K562 (cell line): ENCODE data around the gene ZNHIT3. TPM values are rescaled to one million over a fixed set of nuclear protein-coding genes. Genes with fewer than 3 reads are reported as not detected.
A peak's percentile ranks its signal among the peaks of the same experiment; 100 is the strongest.

Source experiments
- ARID1B ChIP-seq: fragments of 450-650 bp; IDR thresholded peaks from 2 replicates; pipeline ENCODE4 v1.6.1; 2016; ENCODE audit warnings: antibody characterized with exemption, mild to moderate bottlenecking, inconsistent platforms
- BRD9 ChIP-seq: fragments of 450-650 bp; IDR thresholded peaks from 2 replicates; pipeline ENCODE4 v1.6.1; 2018; ENCODE audit warnings: low read depth; ENCODE audit not compliant: partially characterized antibody
- C11orf30 ChIP-seq: fragments of 450-650 bp; IDR thresholded peaks from 2 replicates; pipeline ENCODE4 v1.6.1; 2016; ENCODE audit warnings: low read depth, mild to moderate bottlenecking
- CBFA2T3 ChIP-seq: fragments of 450-650 bp; IDR thresholded peaks from 2 replicates; pipeline ENCODE4 v1.6.1; 2017
- CHD4 ChIP-seq: fragments of 200-600 bp; sonication (generic); IDR thresholded peaks from 3 replicates; pipeline ENCODE4 v1.6.1; 2012; ENCODE audit warnings: low read depth, mild to moderate bottlenecking, mixed read lengths, low read length, inconsistent platforms; ENCODE audit not compliant: insufficient read depth, insufficient replicate concordance, poor library complexity, severe bottlenecking
- EHMT2 ChIP-seq: fragments of 450-650 bp; IDR thresholded peaks from 2 replicates; pipeline ENCODE4 v1.6.1; 2018; ENCODE audit warnings: antibody characterized with exemption
- ESRRA ChIP-seq: fragments of 450-650 bp; IDR thresholded peaks from 2 replicates; pipeline ENCODE4 v1.6.1; 2014; ENCODE audit warnings: low read depth, mild to moderate bottlenecking, moderate library complexity, borderline replicate concordance
- HOMEZ ChIP-seq: fragments of 250-450 bp; sonication (Bioruptor Pico); IDR thresholded peaks from 2 replicates; pipeline ENCODE4 v1.4.0; 2020; ENCODE audit warnings: mild to moderate bottlenecking, moderate library complexity
- JUN ChIP-seq, 2 experiments: sonication (generic) in 1 of 2; formaldehyde crosslinking in 1 of 2; IDR thresholded peaks; 2 replicates each; pipeline versions ENCODE4 v1.6.1 to v1.8.0; 2012 to 2022; ENCODE audit warnings: borderline replicate concordance in 2 of 2, mild to moderate bottlenecking in 2 of 2, improper control_type of control experiment in 1 of 2, low read depth in 1 of 2, low read length in 1 of 2, missing genetic modification reagents in 1 of 2
- JUNB ChIP-seq: fragments of 450-650 bp; formaldehyde crosslinking; conservative IDR thresholded peaks from 2 replicates; pipeline ENCODE4 v1.4.0; 2020; ENCODE audit warnings: mild to moderate bottlenecking
- NR3C1 ChIP-seq: sonication (generic); formaldehyde crosslinking; IDR thresholded peaks from 2 replicates; pipeline ENCODE4 v1.8.1; 2022; ENCODE audit warnings: missing genetic modification reagents
- SMAD2 ChIP-seq: fragments of 150-350 bp; IDR thresholded peaks from 2 replicates; pipeline ENCODE4 v1.6.1; 2014; ENCODE audit warnings: low read depth, mild to moderate bottlenecking, low read length
- TCF3 ChIP-seq: sonication (generic); formaldehyde crosslinking; IDR thresholded peaks from 2 replicates; pipeline ENCODE4 v1.4.0; 2020; ENCODE audit warnings: mild to moderate bottlenecking, missing genetic modification reagents
- ZBTB40 ChIP-seq, 2 experiments: fragments of 450-650 bp in 1 of 2; sonication (generic) in 1 of 2; formaldehyde crosslinking in 1 of 2; IDR thresholded peaks; 2 replicates each; pipeline versions ENCODE4 v1.7.1 to v1.9.0; 2016 to 2022; ENCODE audit warnings: inconsistent platforms in 1 of 2, mild to moderate bottlenecking in 1 of 2, missing genetic modification reagents in 1 of 2
- ZNF217 ChIP-seq: sonication (generic); formaldehyde crosslinking; IDR thresholded peaks from 2 replicates; pipeline ENCODE4 v1.8.0; 2022; ENCODE audit warnings: mild to moderate bottlenecking, missing genetic modification reagents
- polyA plus RNA-seq, 8 experiments: library from polyadenylated mRNA; depleted of rRNA in 4 of 8; stranded (reverse) in 5 of 8; unstranded in 3 of 8; fragments of >200 nt; fragmentation: Nextera tagmentation in 2 of 8; fragmentation: Illumina TruSeq in 1 of 8; extraction: Ambion mirVana in 2 of 8; extraction: Trizol in 1 of 8; gene quantifications; 2 replicates each; pipeline versions ENCODE4 v1.2.1 to v1.2.3, GENCODE V29; 2011 to 2014; ENCODE audit warnings: inconsistent platforms in 1 of 8, missing spikeins in 1 of 8
- total RNA-seq, 7 experiments: library from RNA; depleted of rRNA in 6 of 7; stranded (reverse); fragments of >200 nt in 6 of 7; fragmentation: Illumina TruSeq in 2 of 7; extraction: Trizol in 2 of 7; gene quantifications; 2 replicates each; pipeline versions ENCODE4 v1.2.1 to v1.2.3, GENCODE V29; 2011 to 2021; ENCODE audit warnings: low replicate concordance in 1 of 7
- TF ChIP-seq, protein P1 (sequence below): sonication (generic); formaldehyde crosslinking; IDR thresholded peaks from 2 replicates; pipeline ENCODE4 v1.8.1; 2023; ENCODE audit warnings: mild to moderate bottlenecking, missing genetic modification reagents

ZNHIT3 gene
- total and polyA plus RNA-seq, 9 of the 15 experiments (the other 6 are each of a cell fraction or from before 2014, with no cell fraction given): 45.0 to 300 (median 88.4) TPM

DNA sequence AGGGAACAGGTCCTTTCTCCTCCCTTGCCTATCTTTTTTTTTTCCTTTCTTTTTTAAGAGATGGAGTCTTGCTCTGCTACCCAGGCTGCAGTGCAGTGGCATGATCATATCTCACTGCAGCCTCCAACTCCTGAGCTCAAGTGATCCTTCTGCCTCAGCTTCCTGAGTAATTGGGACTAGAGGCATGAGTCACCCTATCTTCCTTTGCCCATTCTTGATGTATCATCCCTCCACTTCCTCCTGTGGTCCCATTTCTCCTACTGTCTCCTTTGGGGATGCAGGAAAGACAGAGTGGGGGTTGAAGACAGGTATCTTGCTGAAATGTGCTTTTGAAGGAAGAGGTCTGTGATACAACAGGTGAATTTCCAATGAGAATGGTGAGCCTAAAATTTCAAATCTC, 42.6 kb downstream of the ZNHIT3 start (continued):
- peak; percentile 51; the same call in 1 of the 2 replicates for TF ChIP-seq EHMT2
- no peak for TF ChIP-seq ZNF217 (CRISPR knock-in tag)
- TF ChIP-seq ESRRA: no peak
- no peak for TF ChIP-seq BRD9
- TF ChIP-seq, protein P1, sequence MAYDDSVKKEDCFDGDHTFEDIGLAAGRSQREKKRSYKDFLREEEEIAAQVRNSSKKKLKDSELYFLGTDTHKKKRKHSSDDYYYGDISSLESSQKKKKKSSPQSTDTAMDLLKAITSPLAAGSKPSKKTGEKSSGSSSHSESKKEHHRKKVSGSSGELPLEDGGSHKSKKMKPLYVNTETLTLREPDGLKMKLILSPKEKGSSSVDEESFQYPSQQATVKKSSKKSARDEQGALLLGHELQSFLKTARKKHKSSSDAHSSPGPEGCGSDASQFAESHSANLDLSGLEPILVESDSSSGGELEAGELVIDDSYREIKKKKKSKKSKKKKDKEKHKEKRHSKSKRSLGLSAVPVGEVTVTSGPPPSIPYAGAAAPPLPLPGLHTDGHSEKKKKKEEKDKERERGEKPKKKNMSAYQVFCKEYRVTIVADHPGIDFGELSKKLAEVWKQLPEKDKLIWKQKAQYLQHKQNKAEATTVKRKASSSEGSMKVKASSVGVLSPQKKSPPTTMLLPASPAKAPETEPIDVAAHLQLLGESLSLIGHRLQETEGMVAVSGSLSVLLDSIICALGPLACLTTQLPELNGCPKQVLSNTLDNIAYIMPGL (CRISPR knock-in tag): no peak
- TF ChIP-seq ARID1B: peak; percentile 81
- TF ChIP-seq ZBTB40 (IDR thresholded peaks at IDR 0.05): no peak
- TF ChIP-seq ZBTB40 (CRISPR knock-in tag; IDR thresholded peaks at IDR 0.05): no peak
- no peak for TF ChIP-seq HOMEZ (CRISPR knock-in tag)
- TF ChIP-seq CHD4: no peak
- no peak for TF ChIP-seq SMAD2
- TF ChIP-seq NR3C1 (CRISPR knock-in tag): no peak
- 0 out of 2 replicates have a peak, but pooled peaks have one; percentile 37 for TF ChIP-seq JUNB
- peak; percentile 47 for TF ChIP-seq CBFA2T3
- peak; percentile 48; the same call in 1 of the 2 replicates for TF ChIP-seq TCF3 (CRISPR knock-in tag)
- TF ChIP-seq JUN (IDR thresholded peaks at IDR 0.05; ENCODE audit: borderline replicate concordance, low read depth, low read length): peak; percentile 86
- no peak for TF ChIP-seq JUN (CRISPR knock-in tag; IDR thresholded peaks at IDR 0.05; ENCODE audit: borderline replicate concordance)
- TF ChIP-seq C11orf30: peak; percentile 44; the same call in 1 of the 2 replicates
